HCT116 (cell line): Measurements from ENCODE around the gene FOSB. TPM values are rescaled to one million over a fixed set of nuclear protein-coding genes. Genes with fewer than 3 reads are reported as not detected.

Experiments used
- ATAC-seq: fragments of 200-7000 bp; cut with Tn5 transposase; 2 replicates; pipeline ENCODE4 v1.9.1; 2020; ENCODE audit warnings: mild to moderate bottlenecking, moderate library complexity
- BruUV-seq: library from RNA; stranded (reverse); fragments of 400-500 nt; replicated peaks from 2 replicates; lab custom pipeline; 2021; lab: Mats Ljungman, UMichigan
- CTCF ChIA-PET: fragments of 300-600 bp; sonication (Branson Sonifier 250); formaldehyde crosslinking; loops from one replicate; lab custom pipeline; 2021; ENCODE audit warnings: antibody characterized with exemption; lab: Charles Lee
- POLR2A ChIA-PET: fragments of 300-600, 350-600 bp; sonication (Branson Sonifier 250); formaldehyde crosslinking; loops from one replicate; lab custom pipeline; 2021; ENCODE audit warnings: antibody characterized with exemption; lab: Charles Lee
- RAD21 ChIA-PET, 2 experiments: fragments of 300-600 bp; sonication (Branson Sonifier 250); formaldehyde crosslinking; loops; one replicate each; lab custom pipeline; 2023; ENCODE audit warnings: low total read pairs in 2 of 2; ENCODE audit not compliant: uncharacterized antibody in 2 of 2, unreplicated experiment in 2 of 2, low non-redundant PET in 1 of 2; lab: Charles Lee
- DNase-seq: peaks from one replicate; pipeline ENCODE4 v3.0.0-alpha.2; 2010; ENCODE audit warnings: low read depth, low spot score
- H2AFZ ChIP-seq: fragments of 200-600 bp; shearing (Covaris generic), sonication (generic); 2 replicates; pipeline ENCODE4 v1.6.1; 2017; ENCODE audit warnings: low read depth, mixed run types, mixed read lengths, antibody characterized with exemption, low read length; ENCODE audit not compliant: poor library complexity, severe bottlenecking
- H3K27ac ChIP-seq: 2 replicates; pipeline ENCODE4 v1.5.1; 2012; ENCODE audit warnings: low read depth, low read length
- H3K27me3 ChIP-seq: fragments of 200-600 bp; sonication (generic); 2 replicates; pipeline ENCODE4 v1.6.1; 2016; ENCODE audit warnings: mixed run types, low read length, mixed read lengths; ENCODE audit not compliant: insufficient read depth
- H3K36me3 ChIP-seq, 2 experiments: fragments of 200-500 bp in 1 of 2; fragments of 200-600 bp in 1 of 2; sonication (Bioruptor generic) in 1 of 2; sonication (generic) in 1 of 2; 2 replicates each; pipeline versions ENCODE4 v1.5.1 to v1.6.1; 2014 to 2016; ENCODE audit warnings: low read length in 2 of 2, inconsistent platforms in 1 of 2, mixed read lengths in 1 of 2, mixed run types in 1 of 2; ENCODE audit not compliant: insufficient read depth in 2 of 2, control insufficient read depth in 1 of 2
- H3K4me1 ChIP-seq, 2 experiments: fragments of 200-600 bp in 1 of 2; sonication (generic) in 1 of 2; 2 replicates each; pipeline versions ENCODE4 v1.5.1 to v1.6.1; 2012 to 2017; ENCODE audit warnings: low read length in 2 of 2, inconsistent platforms in 1 of 2, mild to moderate bottlenecking in 1 of 2, mixed read lengths in 1 of 2, mixed run types in 1 of 2, moderate library complexity in 1 of 2; ENCODE audit not compliant: insufficient read depth in 2 of 2, control insufficient read depth in 1 of 2
- H3K4me2 ChIP-seq: fragments of 200-600 bp; sonication (generic); 2 replicates; pipeline ENCODE4 v1.6.1; 2017; ENCODE audit warnings: mixed run types, low read length, mixed read lengths
- H3K4me3 ChIP-seq, 2 experiments: fragments of 200-600 bp in 1 of 2; sonication (generic) in 1 of 2; replicated peaks in 1 of 2; 2 replicates each; pipeline ENCODE4 v1.5.1; 2011 to 2016; ENCODE audit warnings: low read length in 2 of 2, control low read depth in 1 of 2, low read depth in 1 of 2, mild to moderate bottlenecking in 1 of 2, mixed read lengths in 1 of 2, mixed run types in 1 of 2
- H3K79me2 ChIP-seq: fragments of 200-600 bp; sonication (generic); 2 replicates; pipeline ENCODE4 v1.6.1; 2017; ENCODE audit warnings: mild to moderate bottlenecking, mixed run types, low read length, moderate library complexity, mixed read lengths; ENCODE audit not compliant: insufficient read depth
- H3K9ac ChIP-seq: fragments of 200-600 bp; sonication (generic); 2 replicates; pipeline ENCODE4 v1.6.1; 2016; ENCODE audit warnings: low read length, mixed read lengths
- H3K9me2 ChIP-seq: fragments of 200-600 bp; sonication (generic), shearing (Covaris generic); 2 replicates; pipeline ENCODE4 v1.6.1; 2017; ENCODE audit warnings: mixed run types, mild to moderate bottlenecking, moderate library complexity; ENCODE audit not compliant: insufficient read depth
- H3K9me3 ChIP-seq, 2 experiments: fragments of 200-500 bp in 1 of 2; fragments of 200-600 bp in 1 of 2; sonication (Bioruptor generic) in 1 of 2; sonication (generic) in 1 of 2; 2 replicates each; pipeline ENCODE4 v1.6.1; 2014 to 2017; ENCODE audit warnings: low read length in 2 of 2, mixed read lengths in 2 of 2, inconsistent platforms in 1 of 2, low read depth in 1 of 2, mild to moderate bottlenecking in 1 of 2, mixed run types in 1 of 2, moderate library complexity in 1 of 2; ENCODE audit not compliant: control insufficient read depth in 1 of 2, insufficient read depth in 1 of 2
- H4K20me1 ChIP-seq: fragments of 200-600 bp; sonication (generic), shearing (Covaris generic); 2 replicates; pipeline ENCODE4 v1.6.1; 2017; ENCODE audit warnings: mixed run types, mild to moderate bottlenecking, moderate library complexity; ENCODE audit not compliant: insufficient read depth
- CBX3 ChIP-seq: IDR thresholded peaks from 2 replicates; pipeline ENCODE4 v1.6.1; 2012; ENCODE audit warnings: low read depth
- CEBPB ChIP-seq: IDR thresholded peaks from 2 replicates; pipeline ENCODE4 v1.6.1; 2012; ENCODE audit warnings: low read depth
- EGR1 ChIP-seq: IDR thresholded peaks from 2 replicates; pipeline ENCODE4 v1.6.1; 2012; ENCODE audit warnings: low read depth
- ELF1 ChIP-seq: IDR thresholded peaks from 2 replicates; pipeline ENCODE4 v1.6.1; 2012; ENCODE audit warnings: low read depth, borderline replicate concordance
- EZH2 ChIP-seq: fragments of 200-600 bp; sonication (generic); IDR thresholded peaks from 2 replicates; pipeline ENCODE4 v1.6.1; 2017; ENCODE audit warnings: antibody characterized with exemption, mixed run types
- EZH2phosphoT487 ChIP-seq: fragments of 200-600 bp; IDR thresholded peaks from 2 replicates; pipeline ENCODE4 v1.6.1; 2018; ENCODE audit warnings: antibody characterized with exemption, borderline replicate concordance
- FOSL1 ChIP-seq: IDR thresholded peaks from 2 replicates; pipeline ENCODE4 v1.6.1; 2012; ENCODE audit warnings: low read depth
- POLR2A ChIP-seq: IDR thresholded peaks from 2 replicates; pipeline ENCODE4 v1.7.0; 2011; ENCODE audit warnings: borderline replicate concordance; ENCODE audit not compliant: insufficient read depth, insufficient read length; ENCODE audit errors: extremely low read depth
- RAD21 ChIP-seq: IDR thresholded peaks from 2 replicates; pipeline ENCODE4 v1.6.1; 2012; ENCODE audit warnings: low read depth, mild to moderate bottlenecking
- SIN3A ChIP-seq: IDR thresholded peaks from 2 replicates; pipeline ENCODE4 v1.6.1; 2012; ENCODE audit warnings: low read depth
- SP1 ChIP-seq: IDR thresholded peaks from 2 replicates; pipeline ENCODE4 v1.6.1; 2012; ENCODE audit warnings: low read depth
- TCF7L2 ChIP-seq: IDR thresholded peaks from 2 replicates; pipeline ENCODE4 v1.7.0; 2011; ENCODE audit warnings: borderline replicate concordance, inconsistent platforms; ENCODE audit not compliant: insufficient read depth, insufficient read length; ENCODE audit errors: extremely low read depth
- YY1 ChIP-seq: IDR thresholded peaks from 2 replicates; pipeline ENCODE4 v1.6.1; 2011; ENCODE audit warnings: low read length, low read depth, moderate library complexity, mild to moderate bottlenecking; ENCODE audit not compliant: insufficient replicate concordance; ENCODE audit errors: extremely low read depth
- ZFX ChIP-seq: fragments of 450-650 bp; IDR thresholded peaks from 2 replicates; pipeline ENCODE4 v1.6.1; 2017
- ZNF274 ChIP-seq: fragments of 200-500 bp; sonication (Bioruptor generic); IDR thresholded peaks from 2 replicates; pipeline ENCODE4 v1.6.1; 2014; ENCODE audit warnings: mild to moderate bottlenecking, low read depth, low read length, inconsistent platforms
- intact Hi-C: fragments of 100-400 bp; cut with micrococcal nuclease; formaldehyde crosslinking; loops from 2 replicates; pipeline ENCODE4 v1.10.0; 2022
- total RNA-seq: library from RNA; stranded (reverse); gene quantifications from one replicate; pipeline ENCODE4 v1.2.1, GENCODE V29; 2021; ENCODE audit not compliant: unreplicated experiment
- TF ChIP-seq, protein P1 (sequence below): IDR thresholded peaks from 2 replicates; pipeline ENCODE4 v1.6.1; 2012
- TF ChIP-seq, protein P2 (sequence below): IDR thresholded peaks from 2 replicates; pipeline ENCODE4 v1.6.1; 2012; ENCODE audit warnings: low read depth
- TF ChIP-seq, protein P3 (sequence below): IDR thresholded peaks from 2 replicates; pipeline ENCODE4 v1.6.1; 2012
- TF ChIP-seq, protein P4 (sequence below): IDR thresholded peaks from 2 replicates; pipeline ENCODE4 v1.6.1; 2011; ENCODE audit warnings: mild to moderate bottlenecking, low read length, moderate library complexity; ENCODE audit not compliant: insufficient replicate concordance; ENCODE audit errors: extremely low read depth

The FOSB gene
- total RNA-seq, 1 experiment from 2014 or later, result 12.6 TPM

DNA sequence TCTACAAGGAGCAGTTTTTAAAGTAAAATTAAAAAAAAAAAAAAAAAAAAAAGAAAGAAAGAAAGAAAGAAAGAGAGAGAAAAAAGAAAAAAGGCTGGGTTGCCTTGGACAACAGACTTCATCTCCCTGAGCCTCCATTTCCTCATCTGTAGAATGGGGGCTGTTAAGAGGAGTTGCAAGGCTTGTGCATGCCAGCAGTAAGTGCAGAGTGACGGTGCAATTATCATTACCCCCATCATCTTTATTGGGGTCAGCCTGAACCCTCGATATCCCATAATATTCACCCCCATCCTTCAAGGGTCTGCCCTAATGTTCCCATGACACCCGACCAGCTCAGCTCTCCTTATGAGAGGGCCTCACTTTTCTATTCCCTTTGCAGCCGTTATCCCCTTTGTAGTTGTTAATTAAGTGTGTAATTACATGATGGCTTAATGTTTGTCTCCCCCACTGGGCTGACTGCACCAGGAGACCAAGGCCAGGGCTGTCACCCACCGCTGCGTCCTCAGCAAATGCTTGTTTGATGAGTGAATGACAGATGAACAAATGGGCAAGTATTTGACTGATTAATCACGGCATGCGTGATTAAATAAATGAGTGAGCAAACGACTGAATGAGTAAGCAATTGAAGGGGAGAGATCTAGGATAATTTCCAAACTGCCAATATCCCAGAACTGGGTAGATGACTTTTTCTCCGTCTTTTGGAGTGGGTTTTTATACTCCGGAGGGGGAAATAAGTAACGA lies 10.1 kb downstream of the FOSB start:
- no peaks in the 10 kb centered on the region for H3K36me3 ChIP-seq
- peak overlapping the region; percentile 85 for H3K4me2 ChIP-seq
- H3K27me3 ChIP-seq, result no peaks in the 10 kb centered on the region
- H3K79me2 ChIP-seq, result no peaks in the 10 kb centered on the region
- ChIA-PET POLR2A (interaction anchor here (1.5 to 3.1 kb wide), 6 partner anchors 10 to 75 kb away, joined by 5 to 43 read pairs (median 12); partner anchors contain the start of gene FOSB), RAD21 (interaction anchor here (0.5 to 3.0 kb wide), 13 partner anchors 9 to 283 kb away, joined by 3 to 40 read pairs (median 5); partner anchors contain the start of gene FOSB (in 2 of the 2))
- intact Hi-C loops, result loop anchor here (1.0 kb wide), 3 partner anchors 39 to 73 kb away; partner anchors contain the start of gene PPP1R13L
- no peaks in the 10 kb centered on the region for H4K20me1 ChIP-seq
- H3K4me1 ChIP-seq, result peaks cover 5 to 22% of the 10 kb centered on the region in 2 experiments; a peak in 3 of 4 replicates
- H2AFZ ChIP-seq, result no peak overlapping the region
- H3K27ac ChIP-seq, result peak overlapping the region; percentile 71
- H3K4me3 ChIP-seq, result peak overlapping the region; percentile 22 to 53
- TF ChIP-seq CBX3 (no peak), EGR1 (no peak), RAD21 (no peak), ZNF274 (no peak), YY1 (no peak), ELF1 (no peak), POLR2A (no peak), SIN3A (no peak), ZFX (no peak), SP1 (no peak), EZH2phosphoT487 (no peak), CEBPB (no peak), EZH2 (no peak), FOSL1 (no peak), TCF7L2 (no peak)
- TF ChIP-seq, protein P1, sequence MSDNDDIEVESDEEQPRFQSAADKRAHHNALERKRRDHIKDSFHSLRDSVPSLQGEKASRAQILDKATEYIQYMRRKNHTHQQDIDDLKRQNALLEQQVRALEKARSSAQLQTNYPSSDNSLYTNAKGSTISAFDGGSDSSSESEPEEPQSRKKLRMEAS, result no peak
- TF ChIP-seq, protein P2, sequence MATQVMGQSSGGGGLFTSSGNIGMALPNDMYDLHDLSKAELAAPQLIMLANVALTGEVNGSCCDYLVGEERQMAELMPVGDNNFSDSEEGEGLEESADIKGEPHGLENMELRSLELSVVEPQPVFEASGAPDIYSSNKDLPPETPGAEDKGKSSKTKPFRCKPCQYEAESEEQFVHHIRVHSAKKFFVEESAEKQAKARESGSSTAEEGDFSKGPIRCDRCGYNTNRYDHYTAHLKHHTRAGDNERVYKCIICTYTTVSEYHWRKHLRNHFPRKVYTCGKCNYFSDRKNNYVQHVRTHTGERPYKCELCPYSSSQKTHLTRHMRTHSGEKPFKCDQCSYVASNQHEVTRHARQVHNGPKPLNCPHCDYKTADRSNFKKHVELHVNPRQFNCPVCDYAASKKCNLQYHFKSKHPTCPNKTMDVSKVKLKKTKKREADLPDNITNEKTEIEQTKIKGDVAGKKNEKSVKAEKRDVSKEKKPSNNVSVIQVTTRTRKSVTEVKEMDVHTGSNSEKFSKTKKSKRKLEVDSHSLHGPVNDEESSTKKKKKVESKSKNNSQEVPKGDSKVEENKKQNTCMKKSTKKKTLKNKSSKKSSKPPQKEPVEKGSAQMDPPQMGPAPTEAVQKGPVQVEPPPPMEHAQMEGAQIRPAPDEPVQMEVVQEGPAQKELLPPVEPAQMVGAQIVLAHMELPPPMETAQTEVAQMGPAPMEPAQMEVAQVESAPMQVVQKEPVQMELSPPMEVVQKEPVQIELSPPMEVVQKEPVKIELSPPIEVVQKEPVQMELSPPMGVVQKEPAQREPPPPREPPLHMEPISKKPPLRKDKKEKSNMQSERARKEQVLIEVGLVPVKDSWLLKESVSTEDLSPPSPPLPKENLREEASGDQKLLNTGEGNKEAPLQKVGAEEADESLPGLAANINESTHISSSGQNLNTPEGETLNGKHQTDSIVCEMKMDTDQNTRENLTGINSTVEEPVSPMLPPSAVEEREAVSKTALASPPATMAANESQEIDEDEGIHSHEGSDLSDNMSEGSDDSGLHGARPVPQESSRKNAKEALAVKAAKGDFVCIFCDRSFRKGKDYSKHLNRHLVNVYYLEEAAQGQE, result no peak
- TF ChIP-seq, protein P3, sequence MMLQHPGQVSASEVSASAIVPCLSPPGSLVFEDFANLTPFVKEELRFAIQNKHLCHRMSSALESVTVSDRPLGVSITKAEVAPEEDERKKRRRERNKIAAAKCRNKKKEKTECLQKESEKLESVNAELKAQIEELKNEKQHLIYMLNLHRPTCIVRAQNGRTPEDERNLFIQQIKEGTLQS, result no peak
- TF ChIP-seq, protein P4, sequence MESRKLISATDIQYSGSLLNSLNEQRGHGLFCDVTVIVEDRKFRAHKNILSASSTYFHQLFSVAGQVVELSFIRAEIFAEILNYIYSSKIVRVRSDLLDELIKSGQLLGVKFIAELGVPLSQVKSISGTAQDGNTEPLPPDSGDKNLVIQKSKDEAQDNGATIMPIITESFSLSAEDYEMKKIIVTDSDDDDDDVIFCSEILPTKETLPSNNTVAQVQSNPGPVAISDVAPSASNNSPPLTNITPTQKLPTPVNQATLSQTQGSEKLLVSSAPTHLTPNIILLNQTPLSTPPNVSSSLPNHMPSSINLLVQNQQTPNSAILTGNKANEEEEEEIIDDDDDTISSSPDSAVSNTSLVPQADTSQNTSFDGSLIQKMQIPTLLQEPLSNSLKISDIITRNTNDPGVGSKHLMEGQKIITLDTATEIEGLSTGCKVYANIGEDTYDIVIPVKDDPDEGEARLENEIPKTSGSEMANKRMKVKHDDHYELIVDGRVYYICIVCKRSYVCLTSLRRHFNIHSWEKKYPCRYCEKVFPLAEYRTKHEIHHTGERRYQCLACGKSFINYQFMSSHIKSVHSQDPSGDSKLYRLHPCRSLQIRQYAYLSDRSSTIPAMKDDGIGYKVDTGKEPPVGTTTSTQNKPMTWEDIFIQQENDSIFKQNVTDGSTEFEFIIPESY, result no peak
- TF ChIP-seq, all 23 proteins: peak for 0
- ATAC-seq, result peak; percentile 26
- no peaks in the 10 kb centered on the region for H3K9me2 ChIP-seq
- no TSS peak for BruUV-seq
- DNase-seq, result no peak
- CTCF ChIA-PET, result interaction anchor here (0.6 to 7.5 kb wide), 20 partner anchors 10 to 300 kb away, joined by 3 to 189 read pairs (median 5); partner anchors contain the start of genes FOSB, OPA3, PPP1R13L and TRAPPC6A
- no peaks in the 10 kb centered on the region for H3K9me3 ChIP-seq
- H3K9ac ChIP-seq, result peak overlapping the region; percentile 67
